HEK293T (cell line): ENCODE measurements around the gene PDX1.

ENCODE experiments used
- FOXM1 ChIP-seq: fragments of 450-650 bp; IDR thresholded peaks from 2 replicates; pipeline ENCODE4 v1.6.1; 2017; ENCODE audit warnings: mild to moderate bottlenecking, borderline replicate concordance
- L3MBTL2 ChIP-seq: fragments of 450-650 bp; conservative IDR thresholded peaks from 2 replicates; pipeline ENCODE4 v1.6.1; 2016; ENCODE audit warnings: mild to moderate bottlenecking
- SUZ12 ChIP-seq: fragments of 450-650 bp; IDR thresholded peaks from 2 replicates; pipeline ENCODE4 v1.6.1; 2016; ENCODE audit warnings: mild to moderate bottlenecking
- ZNF384 ChIP-seq: fragments of 450-650 bp; IDR thresholded peaks from 2 replicates; pipeline ENCODE4 v1.6.1; 2016

DNA sequence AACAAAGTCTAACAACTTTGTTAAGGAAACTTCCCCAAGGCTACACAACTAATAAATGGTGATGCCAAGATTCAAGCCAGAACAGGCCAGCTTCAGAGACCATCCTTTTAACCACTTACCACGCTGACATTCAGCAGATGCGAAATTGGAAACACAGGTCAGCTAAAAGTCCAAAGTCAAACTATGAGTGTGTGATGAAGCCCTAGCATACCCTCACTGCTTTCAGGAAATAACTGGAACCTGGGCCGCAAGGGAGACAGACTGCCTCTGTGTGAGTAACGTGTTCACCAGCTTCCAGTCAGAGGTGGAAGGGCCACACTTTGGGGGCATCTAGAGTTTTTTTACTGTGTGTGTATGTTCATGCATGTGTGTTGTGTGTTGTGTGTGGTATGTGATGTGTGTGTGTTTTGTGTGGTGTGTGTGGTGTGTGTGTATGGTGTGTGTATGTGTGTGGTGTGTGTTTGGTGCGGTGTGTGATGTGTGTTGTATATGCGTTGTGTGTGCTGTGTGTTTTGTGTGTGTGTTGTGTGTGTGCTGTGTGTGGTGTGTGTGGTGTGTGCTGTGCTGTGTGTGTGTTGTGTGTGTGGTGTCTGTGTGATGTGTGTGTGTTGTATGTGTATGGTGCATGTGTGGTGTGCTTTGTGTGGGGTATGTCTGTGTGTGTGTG, 12.5 kb upstream of the PDX1 start:
- TF ChIP-seq SUZ12 (no peak), L3MBTL2 (no peak), ZNF384 (no peak), FOXM1 (no peak)
